ENCODE results near the gene SPECC1L.
"Not testable (repeated sequence)": the region's sequence is repeated elsewhere in the genome, so short reads cannot be mapped to it uniquely, and the experiment has no call there.

The SPECC1L gene

GRCh38 chr22:24270556-24271385 lies at the start of gene SPECC1L:
TSS of gene SPECC1L (plus strand) at chr22:24270831. CDS start at chr22:24302232, 31,401 bp downstream.
- DNase-seq (ENCODE audit: low read depth in 1 of 2, low spot score in 1 of 2): peak; percentile 80 to 91

GRCh38 chr22:24224468-24224867 lies 46.2 kb upstream of the SPECC1L start:
- no peak for DNase-seq (ENCODE audit: low read depth in 1 of 2, low spot score in 1 of 2)

- no peak for DNase-seq (ENCODE audit: low read depth in 1 of 2, low spot score in 1 of 2)
Observed at GRCh38 chr22:24225044-24225601, 45.5 kb upstream of the SPECC1L start.

GRCh38 chr22:24225951-24226350 lies 44.7 kb upstream of the SPECC1L start:
- no peak for DNase-seq (ENCODE audit: low read depth in 1 of 2, low spot score in 1 of 2)

GRCh38 chr22:24230911-24231656 lies 39.5 kb upstream of the SPECC1L start:
- DNase-seq (ENCODE audit: low read depth in 1 of 2, low spot score in 1 of 2): peak; percentile 36 to 39

GRCh38 chr22:24231706-24232105 lies 38.9 kb upstream of the SPECC1L start:
- DNase-seq (ENCODE audit: low read depth in 1 of 2, low spot score in 1 of 2): no peak

- DNase-seq (ENCODE audit: low read depth in 1 of 2, low spot score in 1 of 2): no peak
Observed at GRCh38 chr22:24232124-24232523, 38.5 kb upstream of the SPECC1L start.

GRCh38 chr22:24232725-24233124 lies 37.9 kb upstream of the SPECC1L start:
- no peak for DNase-seq (ENCODE audit: low read depth in 1 of 2, low spot score in 1 of 2)

GRCh38 chr22:24233235-24233634 lies 37.4 kb upstream of the SPECC1L start:
- DNase-seq (ENCODE audit: low read depth in 1 of 2, low spot score in 1 of 2): no peak

- DNase-seq (ENCODE audit: low read depth in 1 of 2, low spot score in 1 of 2): no peak
Observed at GRCh38 chr22:24233816-24234215, 36.8 kb upstream of the SPECC1L start.

- no peak for DNase-seq (ENCODE audit: low read depth in 1 of 2, low spot score in 1 of 2)
Observed at GRCh38 chr22:24235315-24235714, 35.3 kb upstream of the SPECC1L start.

- no peak for DNase-seq (ENCODE audit: low read depth in 1 of 2, low spot score in 1 of 2)
Observed at GRCh38 chr22:24236656-24237055, 34.0 kb upstream of the SPECC1L start.

- not testable (repeated sequence) for DNase-seq (ENCODE audit: low read depth in 1 of 2, low spot score in 1 of 2)
Observed at GRCh38 chr22:24238101-24238694, 32.4 kb upstream of the SPECC1L start.

- DNase-seq (ENCODE audit: low read depth in 1 of 2, low spot score in 1 of 2): no peak
Observed at GRCh38 chr22:24240381-24240780, 30.2 kb upstream of the SPECC1L start.

- not testable (repeated sequence) for DNase-seq (ENCODE audit: low read depth in 1 of 2, low spot score in 1 of 2)
Observed at GRCh38 chr22:24240985-24241692, 29.5 kb upstream of the SPECC1L start.

GRCh38 chr22:24243417-24243816 lies 27.2 kb upstream of the SPECC1L start:
- DNase-seq (ENCODE audit: low read depth in 1 of 2, low spot score in 1 of 2): not testable (repeated sequence)

- no peak for DNase-seq (ENCODE audit: low read depth in 1 of 2, low spot score in 1 of 2)
Observed at GRCh38 chr22:24244144-24244787, 26.4 kb upstream of the SPECC1L start.

GRCh38 chr22:24245030-24245431 lies 25.6 kb upstream of the SPECC1L start, which contains the start of gene GGT5:
TSS of gene GGT5 (minus strand) at chr22:24245082. CDS start at chr22:24244725, 357 bp downstream.
- not testable (repeated sequence) for DNase-seq (ENCODE audit: low read depth in 1 of 2, low spot score in 1 of 2)

GRCh38 chr22:24245584-24246561 lies 24.8 kb upstream of the SPECC1L start:
- not testable (repeated sequence) for DNase-seq (ENCODE audit: low read depth in 1 of 2, low spot score in 1 of 2)

Data from activated T-helper 1 cell treated with anti-CD3 and anti-CD28 coated beads, Interleukin-2, amount 50 U/mL, for 16 hours (primary cell).